Inflammatory macrophage treated with lipopolysaccharide for 1 hour (primary cell): ENCODE results near the gene IRF3.
"Not testable (repeated sequence)": the region's sequence is repeated elsewhere in the genome, so short reads cannot be mapped to it uniquely, and the experiment has no call there.

ENCODE experiments used
- DNase-seq, 2 donors: peaks; one replicate each; pipeline ENCODE4 v3.0.0-alpha.2; 2020 to 2022

Gene IRF3

GRCh38 chr19:49645592-49645991 is 20.1 kb downstream of the IRF3 start:
- no peak for DNase-seq

- DNase-seq: no peak
Measured at GRCh38 chr19:49643466-49643865, 22.2 kb downstream of the IRF3 start.

GRCh38 chr19:49642492-49643035 is 23.1 kb downstream of the IRF3 start:
- DNase-seq: no peak

- peak; percentile 99 for DNase-seq
Measured at GRCh38 chr19:49641688-49642491, 23.8 kb downstream of the IRF3 start, which contains the start of gene SCAF1. TSS of gene SCAF1 (plus strand) at chr19:49642209. CDS start at chr19:49645027, 2,818 bp downstream.

GRCh38 chr19:49640113-49640898 is 25.4 kb downstream of the IRF3 start, which contains the start of gene RRAS:
TSS of gene RRAS (minus strand) at chr19:49640143. CDS start at chr19:49640098, 45 bp downstream.
- DNase-seq: peak; percentile 100

- DNase-seq: no peak
Measured at GRCh38 chr19:49639401-49640112, 26.1 kb downstream of the IRF3 start.

- peak; percentile 47 to 50 for DNase-seq
Measured at GRCh38 chr19:49637821-49638738, 27.6 kb downstream of the IRF3 start.

- no peak for DNase-seq
Measured at GRCh38 chr19:49636233-49636932, 29.3 kb downstream of the IRF3 start.

- DNase-seq: peak; percentile 45 to 77
Measured at GRCh38 chr19:49635530-49636232, 30.0 kb downstream of the IRF3 start.

- not testable (repeated sequence) for DNase-seq
Measured at GRCh38 chr19:49633273-49633672, 32.4 kb downstream of the IRF3 start.

GRCh38 chr19:49632576-49632975 is 33.1 kb downstream of the IRF3 start:
- no peak for DNase-seq

GRCh38 chr19:49631610-49632192 is 34.0 kb downstream of the IRF3 start:
- no peak for DNase-seq

- no peak for DNase-seq
Measured at GRCh38 chr19:49631014-49631588, 34.6 kb downstream of the IRF3 start.

- DNase-seq: no peak
Measured at GRCh38 chr19:49629659-49630058, 36.0 kb downstream of the IRF3 start.

GRCh38 chr19:49626226-49626625 is 39.4 kb downstream of the IRF3 start:
- DNase-seq: no peak

GRCh38 chr19:49624967-49625910 is 40.4 kb downstream of the IRF3 start:
- no peak for DNase-seq

GRCh38 chr19:49617860-49618259 is 47.8 kb downstream of the IRF3 start:
- not testable (repeated sequence) for DNase-seq

GRCh38 chr19:49616945-49617344 is 48.7 kb downstream of the IRF3 start:
- DNase-seq: no peak
